Thyroid gland (tissue), 4 donors: ENCODE data around the gene OR5W2. TPM values are rescaled to one million over a fixed set of nuclear protein-coding genes. Genes with fewer than 3 reads are reported as not detected.
"Not testable (repeated sequence)": the region's sequence is repeated elsewhere in the genome, so short reads cannot be mapped to it uniquely, and the experiment has no call there.

Source experiments
- DNase-seq, 2 donors: peaks; one replicate each; pipeline ENCODE4 v3.0.0-alpha.2; 2019
- H3K27ac ChIP-seq, 3 donors: fragments of 200-600 bp; sonication (generic); 1 replicate in 2 of 3; 2 replicates in 1 of 3; pipeline ENCODE4 v1.5.1; 2016 to 2019; ENCODE audit warnings: mild to moderate bottlenecking in 1 of 3, moderate library complexity in 1 of 3
- H3K27me3 ChIP-seq: fragments of 200-600 bp; sonication (generic); one replicate; pipeline ENCODE4 v1.5.1; 2019
- H3K36me3 ChIP-seq, 2 donors: fragments of 200-600 bp; sonication (generic); one replicate each; pipeline ENCODE4 v1.5.1; 2016 to 2019
- H3K4me1 ChIP-seq, 2 donors: fragments of 200-600 bp; sonication (generic); one replicate each; pipeline ENCODE4 v1.5.1; 2017 to 2019
- H3K4me3 ChIP-seq, 3 donors: fragments of 200-600 bp; sonication (generic); replicated peaks in 1 of 3; 1 replicate in 2 of 3; 2 replicates in 1 of 3; pipeline ENCODE4 v1.5.1; 2016; ENCODE audit warnings: mild to moderate bottlenecking in 1 of 3
- H3K9me3 ChIP-seq: fragments of 200-600 bp; sonication (generic); one replicate; pipeline ENCODE4 v1.5.1; 2017
- POLR2A ChIP-seq, 2 donors: fragments of 450-650 bp; IDR thresholded peaks; one replicate each; pipeline ENCODE4 v1.6.1; 2017; ENCODE audit warnings: antibody characterized with exemption in 2 of 2, mild to moderate bottlenecking in 2 of 2, moderate library complexity in 1 of 2
- WGBS, 2 donors: methylation state at CpG; one replicate each; pipeline ENCODE4 v1.1.5; 2017; 5-methylcytosine and 5-hydroxymethylcytosine counted together
- intact Hi-C: fragments of 100-400 bp; cut with DNase I; formaldehyde crosslinking; loops from one replicate; pipeline ENCODE4 v1.15.1; 2023
- total RNA-seq, 4 donors: library from RNA; depleted of rRNA; stranded (reverse); fragments of >200 nt; gene quantifications; one replicate each; pipeline ENCODE4 v1.2.3, GENCODE V29; 2016
- TF ChIP-seq, protein P1 (sequence below), 6 experiments: fragments of 200-600 bp in 3 of 6; fragments of 450-650 bp in 3 of 6; sonication (generic) in 3 of 6; IDR thresholded peaks; one replicate each; pipeline ENCODE4 v1.5.1; 2016 to 2019; ENCODE audit warnings: antibody characterized with exemption in 6 of 6, mild to moderate bottlenecking in 2 of 6, inconsistent platforms in 1 of 6, moderate library complexity in 1 of 6

OR5W2 gene
- total RNA-seq, 4 donors from 2014 or later = not detected

- no peak for TF ChIP-seq POLR2A (IDR thresholded peaks at IDR 0.05)
- TF ChIP-seq, protein P1, sequence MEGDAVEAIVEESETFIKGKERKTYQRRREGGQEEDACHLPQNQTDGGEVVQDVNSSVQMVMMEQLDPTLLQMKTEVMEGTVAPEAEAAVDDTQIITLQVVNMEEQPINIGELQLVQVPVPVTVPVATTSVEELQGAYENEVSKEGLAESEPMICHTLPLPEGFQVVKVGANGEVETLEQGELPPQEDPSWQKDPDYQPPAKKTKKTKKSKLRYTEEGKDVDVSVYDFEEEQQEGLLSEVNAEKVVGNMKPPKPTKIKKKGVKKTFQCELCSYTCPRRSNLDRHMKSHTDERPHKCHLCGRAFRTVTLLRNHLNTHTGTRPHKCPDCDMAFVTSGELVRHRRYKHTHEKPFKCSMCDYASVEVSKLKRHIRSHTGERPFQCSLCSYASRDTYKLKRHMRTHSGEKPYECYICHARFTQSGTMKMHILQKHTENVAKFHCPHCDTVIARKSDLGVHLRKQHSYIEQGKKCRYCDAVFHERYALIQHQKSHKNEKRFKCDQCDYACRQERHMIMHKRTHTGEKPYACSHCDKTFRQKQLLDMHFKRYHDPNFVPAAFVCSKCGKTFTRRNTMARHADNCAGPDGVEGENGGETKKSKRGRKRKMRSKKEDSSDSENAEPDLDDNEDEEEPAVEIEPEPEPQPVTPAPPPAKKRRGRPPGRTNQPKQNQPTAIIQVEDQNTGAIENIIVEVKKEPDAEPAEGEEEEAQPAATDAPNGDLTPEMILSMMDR (IDR thresholded peaks at IDR 0.05) = no peak
- 85 to 86% methylated on average over 2 to 5 of the region's 5 CpGs for WGBS, 2 donors
- Histone ChIP-seq H3K27ac (no peak overlapping the region), H3K4me3 (no peak overlapping the region), H3K4me1 (no peaks in the 10 kb centered on the region), H3K27me3 (no peaks in the 10 kb centered on the region), H3K36me3 (no peaks in the 10 kb centered on the region), H3K9me3 (no peaks in the 10 kb centered on the region)
- intact Hi-C loops = no loop called here
- DNase-seq = no peak
Observed at GRCh38 chr11:55920537-55920936, 6.2 kb upstream of the OR5W2 start.

- intact Hi-C loops = no loop called here
- TF ChIP-seq, protein P1 (IDR thresholded peaks at IDR 0.05) = no peak
- no peak for TF ChIP-seq POLR2A (IDR thresholded peaks at IDR 0.05)
- DNase-seq = no peak
- no peaks in the 10 kb centered on the region for H3K27me3 ChIP-seq
- no peaks in the 10 kb centered on the region for H3K36me3 ChIP-seq
- WGBS, 2 donors = 23 to 29% methylated on average over 2 of the region's 2 CpGs
- no peak overlapping the region for H3K27ac ChIP-seq
- no peak overlapping the region for H3K4me3 ChIP-seq
- no peaks in the 10 kb centered on the region for H3K4me1 ChIP-seq
- no peaks in the 10 kb centered on the region for H3K9me3 ChIP-seq
Observed at GRCh38 chr11:55902308-55902707, 12.1 kb downstream of the OR5W2 start.

GRCh38 chr11:55895216-55895615, 19.2 kb downstream of the OR5W2 start:
- Histone ChIP-seq H3K9me3 (no peaks in the 10 kb centered on the region), H3K36me3 (no peaks in the 10 kb centered on the region), H3K27me3 (no peaks in the 10 kb centered on the region), H3K27ac (no peak overlapping the region), H3K4me1 (no peaks in the 10 kb centered on the region), H3K4me3 (no peak overlapping the region)
- TF ChIP-seq POLR2A (IDR thresholded peaks at IDR 0.05) = no peak
- TF ChIP-seq, protein P1 (IDR thresholded peaks at IDR 0.05) = no peak
- DNase-seq = no peak
- intact Hi-C loops = no loop called here
- WGBS, 2 donors = 57% methylated on average over 8 of the region's 8 CpGs

GRCh38 chr11:55885481-55885880, 28.9 kb downstream of the OR5W2 start:
- H3K36me3 ChIP-seq, DNase-seq, H3K27me3 ChIP-seq, H3K4me3 ChIP-seq, intact Hi-C loops, H3K9me3 ChIP-seq, H3K27ac ChIP-seq, H3K4me1 ChIP-seq: not testable (repeated sequence)
- WGBS, 2 donors = 82 to 91% methylated on average over 9 of the region's 9 CpGs

GRCh38 chr11:55884995-55885394, 29.4 kb downstream of the OR5W2 start:
- H3K4me1 ChIP-seq, H3K4me3 ChIP-seq, H3K27me3 ChIP-seq, H3K9me3 ChIP-seq, DNase-seq, H3K27ac ChIP-seq, intact Hi-C loops, H3K36me3 ChIP-seq: not testable (repeated sequence)
- 84 to 86% methylated on average over 4 of the region's 4 CpGs for WGBS, 2 donors

DNA sequence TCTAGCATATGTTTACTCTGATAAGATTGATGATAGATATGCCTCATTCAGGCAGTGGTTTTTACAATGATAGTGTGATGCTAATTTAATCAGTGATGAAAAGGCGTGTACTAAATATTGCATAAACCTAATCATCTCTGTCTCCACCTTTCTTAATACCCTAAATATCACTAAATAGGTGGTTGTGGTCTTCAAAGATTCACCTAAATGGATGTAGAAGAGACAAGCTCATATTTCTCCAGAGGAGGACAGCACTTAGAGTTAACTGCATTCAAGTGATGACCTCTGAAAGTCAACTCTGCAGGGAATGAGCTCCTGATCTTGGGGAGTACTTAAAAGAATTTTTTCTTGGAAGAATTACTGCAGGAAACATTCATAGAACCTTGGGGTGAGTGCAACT, 31.4 kb downstream of the OR5W2 start, which contains the start of gene TRIM51:
TSS of gene TRIM51 (plus strand) at position 301 of the 400 bp plus-strand sequence. CDS start 2,132 bp downstream, outside the sequence.
- H3K27me3 ChIP-seq, H3K27ac ChIP-seq, H3K4me1 ChIP-seq, H3K9me3 ChIP-seq, H3K36me3 ChIP-seq, H3K4me3 ChIP-seq, DNase-seq, intact Hi-C loops: not testable (repeated sequence)
- 70 to 80% methylated on average over 1 of the region's 1 CpG for WGBS, 2 donors

- H3K4me3 ChIP-seq, H3K27me3 ChIP-seq, H3K9me3 ChIP-seq, intact Hi-C loops, DNase-seq, H3K27ac ChIP-seq, H3K4me1 ChIP-seq, H3K36me3 ChIP-seq: not testable (repeated sequence)
- 29 to 38% methylated on average over 9 to 19 of the region's 34 CpGs for WGBS, 2 donors
Observed at GRCh38 chr11:55873146-55873545, 41.2 kb downstream of the OR5W2 start.

DNA sequence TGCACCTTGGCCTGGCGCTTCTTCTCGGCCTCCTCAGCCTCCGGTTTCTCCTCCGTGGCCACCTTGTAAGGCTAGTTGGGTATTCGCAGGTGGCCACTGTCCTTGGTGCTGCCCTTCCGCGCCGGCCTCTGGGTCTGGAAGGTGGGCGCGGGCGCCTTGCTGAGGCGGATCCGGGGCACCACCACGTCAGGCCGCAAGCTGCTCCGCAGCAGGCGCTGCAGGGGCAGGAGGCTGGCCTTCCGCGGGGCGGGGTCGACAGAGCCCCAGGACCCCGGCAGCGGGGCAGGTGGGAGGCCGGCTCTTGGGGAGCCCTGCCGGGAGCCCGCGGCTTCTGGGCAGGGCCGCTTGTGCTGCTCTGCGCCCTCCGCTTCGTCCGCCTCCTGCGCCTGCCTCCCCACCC, 41.7 kb downstream of the OR5W2 start:
- H3K4me3 ChIP-seq, H3K36me3 ChIP-seq, intact Hi-C loops, H3K27ac ChIP-seq, H3K4me1 ChIP-seq, DNase-seq, H3K27me3 ChIP-seq, H3K9me3 ChIP-seq: not testable (repeated sequence)
- 41 to 61% methylated on average over 3 to 11 of the region's 33 CpGs for WGBS, 2 donors

DNA sequence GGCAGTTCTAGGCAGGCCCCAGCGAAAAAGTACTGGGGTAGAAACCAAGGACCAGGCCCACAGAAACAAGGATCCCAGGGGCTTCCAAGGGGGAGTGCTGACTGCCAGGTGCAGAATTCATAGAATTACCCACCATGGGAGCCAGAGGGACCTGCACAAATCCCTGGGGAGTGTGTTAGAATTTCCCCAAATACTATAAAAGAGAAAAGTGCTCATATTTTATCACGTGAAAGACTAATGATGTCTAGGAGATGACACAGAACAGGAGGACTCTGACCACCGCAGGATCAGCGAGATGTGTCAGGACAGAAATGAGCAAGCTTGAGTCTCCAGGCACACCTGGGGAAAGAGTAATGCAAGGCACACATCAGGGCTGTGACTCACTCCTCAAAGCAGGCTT, 47.0 kb downstream of the OR5W2 start:
- H3K27ac ChIP-seq, H3K27me3 ChIP-seq, H3K4me3 ChIP-seq, H3K9me3 ChIP-seq, H3K36me3 ChIP-seq, DNase-seq, H3K4me1 ChIP-seq, intact Hi-C loops: not testable (repeated sequence)
- 85% methylated on average over 4 of the region's 4 CpGs for WGBS, 2 donors
